ENCODE measurements around the gene MUC16.

MUC16 gene

DNA sequence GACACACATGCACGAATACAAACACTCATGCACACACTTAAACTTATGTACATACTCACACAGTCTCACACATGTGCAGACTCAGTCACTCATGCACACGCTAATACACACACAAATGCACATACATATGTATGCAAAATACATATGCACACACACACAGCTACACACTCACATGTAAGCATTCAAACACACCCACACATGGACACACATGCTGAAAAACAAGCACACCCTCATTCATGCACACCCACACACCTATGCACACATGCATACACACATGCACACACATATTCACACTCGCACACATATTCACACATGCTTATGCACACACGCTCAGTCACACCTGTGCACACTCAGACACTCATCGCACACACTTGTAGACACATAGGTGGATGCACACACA, 9.3 kb downstream of the MUC16 start:
- Histone ChIP-seq H3K36me3 (ENCODE audit: control insufficient read depth, insufficient read depth, low read length) (no peaks in the 10 kb centered on the region), H3K9ac (ENCODE audit: low read depth, low read length) (no peak overlapping the region), H3K4me1 (ENCODE audit: control insufficient read depth, insufficient read depth, low read length) (no peaks in the 10 kb centered on the region), H3K27me3 (ENCODE audit: control insufficient read depth, insufficient read depth, low read length) (no peaks in the 10 kb centered on the region), H3K9me3 (ENCODE audit: control insufficient read depth, insufficient read depth, low read length) (no peaks in the 10 kb centered on the region), H3K4me3 (ENCODE audit: low read depth, low read length) (no peak overlapping the region)

DNA sequence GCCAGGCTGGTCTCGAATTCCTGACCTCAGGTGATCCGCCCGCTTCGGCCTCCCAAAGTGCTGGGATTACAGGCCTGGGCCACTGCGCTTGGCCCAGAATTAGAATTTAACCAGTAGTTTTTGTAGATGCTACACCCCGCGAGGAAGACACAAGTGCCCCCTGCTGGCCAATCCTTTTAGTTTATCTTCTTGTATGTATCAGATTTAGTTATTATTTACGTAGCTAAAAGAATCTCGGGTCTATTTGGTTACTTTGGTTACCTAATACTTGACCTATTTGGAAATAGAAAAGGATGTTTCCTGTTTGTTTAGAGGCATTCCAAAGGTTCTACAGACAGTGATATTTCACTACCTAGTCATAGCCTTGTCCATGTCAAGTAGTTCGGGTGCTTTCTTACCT, 22.0 kb downstream of the MUC16 start:
- no peak overlapping the region for H3K9ac ChIP-seq (ENCODE audit: low read depth, low read length)
- H3K4me1 ChIP-seq (ENCODE audit: control insufficient read depth, insufficient read depth, low read length), result no peaks in the 10 kb centered on the region
- H3K36me3 ChIP-seq (ENCODE audit: control insufficient read depth, insufficient read depth, low read length), result no peaks in the 10 kb centered on the region
- H3K9me3 ChIP-seq (ENCODE audit: control insufficient read depth, insufficient read depth, low read length), result peaks cover 2% of the 10 kb centered on the region
- no peak overlapping the region for H3K4me3 ChIP-seq (ENCODE audit: low read depth, low read length)
- H3K27me3 ChIP-seq (ENCODE audit: control insufficient read depth, insufficient read depth, low read length), result no peaks in the 10 kb centered on the region

DNA sequence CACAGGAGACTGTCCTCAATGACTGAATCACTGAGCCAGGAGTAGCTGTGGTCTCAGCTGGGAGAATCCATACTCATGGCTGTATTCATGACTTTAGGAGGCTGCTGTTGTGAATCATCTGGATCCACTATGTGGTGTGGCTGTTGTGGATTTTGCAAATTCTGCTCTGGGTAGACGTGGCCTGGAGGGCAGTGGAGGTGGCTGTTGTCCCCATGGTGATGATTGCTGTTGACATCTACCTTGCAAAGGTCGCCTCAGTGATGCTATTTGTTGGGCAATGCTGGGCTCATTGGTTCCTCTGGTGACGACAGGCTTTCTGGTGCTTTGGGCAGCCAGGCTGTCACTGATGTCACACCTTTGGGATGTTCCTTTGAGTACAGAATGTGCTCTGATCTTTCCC, 23.9 kb downstream of the MUC16 start:
- H3K9ac ChIP-seq (ENCODE audit: low read depth, low read length), result no peak overlapping the region
- H3K9me3 ChIP-seq (ENCODE audit: control insufficient read depth, insufficient read depth, low read length), result peaks cover 2% of the 10 kb centered on the region
- H3K27me3 ChIP-seq (ENCODE audit: control insufficient read depth, insufficient read depth, low read length), result no peaks in the 10 kb centered on the region
- H3K4me3 ChIP-seq (ENCODE audit: low read depth, low read length), result no peak overlapping the region
- H3K36me3 ChIP-seq (ENCODE audit: control insufficient read depth, insufficient read depth, low read length), result no peaks in the 10 kb centered on the region
- H3K4me1 ChIP-seq (ENCODE audit: control insufficient read depth, insufficient read depth, low read length), result no peaks in the 10 kb centered on the region

DNA sequence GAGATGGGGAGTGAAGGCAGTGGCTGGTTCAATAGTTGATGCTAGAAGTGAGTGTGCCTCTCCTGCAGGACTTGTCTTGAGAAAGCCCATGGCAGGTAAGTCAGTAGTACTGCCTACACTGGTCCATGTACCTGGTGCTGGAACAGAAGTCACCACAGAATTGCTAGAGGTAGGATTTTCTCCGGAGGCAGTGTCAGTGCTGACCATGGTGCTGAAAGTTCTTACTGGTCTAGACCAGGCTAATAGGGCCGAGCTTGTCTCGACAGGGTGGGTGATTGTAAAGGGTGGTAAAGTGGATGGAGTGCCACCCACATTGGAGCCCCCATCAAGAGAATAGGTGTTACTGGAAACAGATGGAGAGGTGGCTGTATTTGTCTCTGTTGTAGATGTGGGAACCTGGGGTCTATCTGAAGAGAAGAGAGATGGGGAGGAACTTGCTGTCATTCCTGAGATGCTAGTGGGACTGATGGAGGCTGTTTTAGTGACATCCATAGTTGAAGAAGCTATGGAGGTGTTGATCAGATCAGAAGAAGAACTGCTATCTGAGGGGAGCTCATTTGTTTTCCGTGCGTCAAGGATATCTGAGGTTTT, 36.6 kb downstream of the MUC16 start:
- no peak overlapping the region for H3K4me3 ChIP-seq (ENCODE audit: low read depth, low read length)
- H3K27me3 ChIP-seq (ENCODE audit: control insufficient read depth, insufficient read depth, low read length), result no peaks in the 10 kb centered on the region
- H3K36me3 ChIP-seq (ENCODE audit: control insufficient read depth, insufficient read depth, low read length), result no peaks in the 10 kb centered on the region
- H3K9me3 ChIP-seq (ENCODE audit: control insufficient read depth, insufficient read depth, low read length), result peaks cover 20% of the 10 kb centered on the region
- no peaks in the 10 kb centered on the region for H3K4me1 ChIP-seq (ENCODE audit: control insufficient read depth, insufficient read depth, low read length)
- H3K9ac ChIP-seq (ENCODE audit: low read depth, low read length), result no peak overlapping the region

DNA sequence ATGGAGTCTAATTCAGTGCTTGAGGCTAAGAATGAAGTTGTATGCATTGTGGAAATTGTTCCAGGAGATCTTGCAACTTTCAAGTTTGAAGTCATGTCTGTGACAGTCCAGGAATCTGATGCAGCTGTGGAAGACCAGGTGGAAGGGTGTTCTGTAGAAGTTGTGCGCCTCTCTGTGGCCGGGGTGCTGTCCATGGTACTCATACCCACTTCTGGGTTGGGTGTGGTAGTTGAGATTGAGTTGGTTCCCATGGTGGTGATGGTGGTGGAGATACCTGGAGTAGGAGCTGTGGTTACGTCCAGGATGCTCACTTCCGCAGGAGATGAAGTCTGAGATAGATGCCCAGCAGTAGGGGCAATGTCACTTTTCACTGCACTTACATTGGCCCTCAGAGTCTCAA, 44.3 kb downstream of the MUC16 start:
- H3K27me3 ChIP-seq (ENCODE audit: control insufficient read depth, insufficient read depth, low read length), result no peaks in the 10 kb centered on the region
- H3K9me3 ChIP-seq (ENCODE audit: control insufficient read depth, insufficient read depth, low read length), result peaks cover 35% of the 10 kb centered on the region
- no peak overlapping the region for H3K9ac ChIP-seq (ENCODE audit: low read depth, low read length)
- no peaks in the 10 kb centered on the region for H3K4me1 ChIP-seq (ENCODE audit: control insufficient read depth, insufficient read depth, low read length)
- H3K4me3 ChIP-seq (ENCODE audit: low read depth, low read length), result no peak overlapping the region
- no peaks in the 10 kb centered on the region for H3K36me3 ChIP-seq (ENCODE audit: control insufficient read depth, insufficient read depth, low read length)

Data from iPS-15b (cell line).